MM.1S (cell line): Measurements from ENCODE around the gene BICC1.

ENCODE experiments used
- DNase-seq: peaks from one replicate; pipeline ENCODE4 v3.0.0-alpha.2; 2015
- H2AFZ ChIP-seq: fragments of 300-600 bp; sonication (generic); 2 replicates; pipeline ENCODE4 v1.6.0; 2016; ENCODE audit warnings: antibody characterized with exemption, low read length
- H3F3A ChIP-seq: fragments of 300-600 bp; sonication (generic); 2 replicates; pipeline ENCODE4 v1.6.1; 2016; ENCODE audit warnings: mild to moderate bottlenecking, antibody characterized with exemption, low read length, moderate library complexity, mixed read lengths; ENCODE audit not compliant: insufficient read depth
- H3K27ac ChIP-seq: fragments of 300-600 bp; sonication (generic); 2 replicates; pipeline ENCODE4 v1.5.1; 2016; ENCODE audit warnings: mild to moderate bottlenecking, low read length
- H3K27me3 ChIP-seq: fragments of 300-600 bp; sonication (generic); replicated peaks from 2 replicates; pipeline ENCODE4 v1.6.0; 2016; ENCODE audit warnings: low read length; ENCODE audit not compliant: insufficient read depth
- H3K36me3 ChIP-seq: fragments of 300-600 bp; sonication (generic); replicated peaks from 2 replicates; pipeline ENCODE4 v1.6.1; 2016; ENCODE audit warnings: mild to moderate bottlenecking, low read length, mixed read lengths; ENCODE audit not compliant: insufficient read depth
- H3K4me1 ChIP-seq: fragments of 300-600 bp; sonication (generic); 2 replicates; pipeline ENCODE4 v1.6.1; 2016; ENCODE audit warnings: low read length, mixed read lengths
- H3K4me2 ChIP-seq: fragments of 300-600 bp; sonication (generic); 2 replicates; pipeline ENCODE4 v1.6.0; 2016; ENCODE audit warnings: low read depth, low read length
- H3K4me3 ChIP-seq: fragments of 300-600 bp; sonication (generic); 2 replicates; pipeline ENCODE4 v1.5.1; 2016; ENCODE audit warnings: low read length, mixed read lengths
- H3K79me2 ChIP-seq: fragments of 300-600 bp; sonication (generic); 2 replicates; pipeline ENCODE4 v1.6.1; 2016; ENCODE audit warnings: mixed run types, low read length, mixed read lengths
- H3K9ac ChIP-seq: fragments of 300-600 bp; sonication (generic); 2 replicates; pipeline ENCODE4 v1.6.1; 2016; ENCODE audit warnings: low read length, mixed read lengths
- H3K9me2 ChIP-seq: fragments of 300-600 bp; sonication (generic); replicated peaks from 2 replicates; pipeline ENCODE4 v1.6.1; 2016; ENCODE audit warnings: mild to moderate bottlenecking, low read length, mixed read lengths; ENCODE audit not compliant: insufficient read depth
- H3K9me3 ChIP-seq: fragments of 300-600 bp; sonication (generic); replicated peaks from 2 replicates; pipeline ENCODE4 v1.6.1; 2016; ENCODE audit warnings: mild to moderate bottlenecking, low read length, mixed read lengths; ENCODE audit not compliant: insufficient read depth
- H4K20me1 ChIP-seq: fragments of 300-600 bp; sonication (generic); 2 replicates; pipeline ENCODE4 v1.6.1; 2016; ENCODE audit warnings: mild to moderate bottlenecking, low read length, moderate library complexity, mixed read lengths; ENCODE audit not compliant: insufficient read depth
- CTCF ChIP-seq: fragments of 300-600 bp; sonication (generic); IDR thresholded peaks from 2 replicates; pipeline ENCODE4 v1.5.1; 2016; ENCODE audit warnings: antibody characterized with exemption, low read length, mixed read lengths
- EZH2 ChIP-seq: fragments of 300-600 bp; sonication (generic); optimal IDR thresholded peaks from 2 replicates; pipeline ENCODE3; 2017; ENCODE audit warnings: low read depth, mild to moderate bottlenecking, antibody characterized with exemption, low read length, mixed read lengths
- EZH2phosphoT487 ChIP-seq: fragments of 300-600 bp; sonication (generic); IDR thresholded peaks from 2 replicates; pipeline ENCODE4 v1.6.1; 2018; ENCODE audit warnings: antibody characterized with exemption, low read length

The BICC1 gene

GRCh38 chr10:58724781-58725180 lies 212.1 kb downstream of the BICC1 start:
- Histone ChIP-seq H3K9me2 (no peaks in the 10 kb centered on the region), H3K9ac (no peak overlapping the region), H2AFZ (no peak overlapping the region), H3K4me1 (no peaks in the 10 kb centered on the region), H3K36me3 (no peaks in the 10 kb centered on the region), H3K9me3 (no peaks in the 10 kb centered on the region), H3K79me2 (no peaks in the 10 kb centered on the region), H3K4me2 (no peak overlapping the region), H3K4me3 (no peak overlapping the region), H3K27me3 (no peaks in the 10 kb centered on the region), H3F3A (no peaks in the 10 kb centered on the region), H4K20me1 (no peaks in the 10 kb centered on the region), H3K27ac (no peak overlapping the region)
- TF ChIP-seq EZH2phosphoT487 (no peak), EZH2 (no peak), CTCF (no peak)
- DNase-seq, result no peak

DNA sequence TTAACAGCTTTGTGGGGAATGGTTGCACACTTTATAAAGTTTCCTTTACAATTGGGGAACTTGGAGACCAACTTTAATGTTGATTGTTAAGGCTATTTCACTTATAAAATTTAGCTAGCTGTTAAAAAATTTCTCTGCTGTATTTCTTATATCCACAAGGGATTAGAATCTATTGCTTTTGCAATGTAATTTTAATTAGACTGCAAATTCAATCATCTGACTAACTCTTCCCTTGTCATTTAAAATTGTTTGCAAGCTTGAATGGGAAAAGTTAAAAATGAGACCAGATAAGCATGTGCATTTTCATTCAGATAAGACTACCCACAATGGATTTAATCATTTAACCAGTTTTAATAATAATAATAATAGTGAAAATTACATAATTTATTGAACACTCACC lies 213.2 kb downstream of the BICC1 start:
- no peaks in the 10 kb centered on the region for H3K36me3 ChIP-seq
- no peaks in the 10 kb centered on the region for H3K4me1 ChIP-seq
- no peak overlapping the region for H3K4me3 ChIP-seq
- no peaks in the 10 kb centered on the region for H4K20me1 ChIP-seq
- no peaks in the 10 kb centered on the region for H3K27me3 ChIP-seq
- H3K79me2 ChIP-seq, result no peaks in the 10 kb centered on the region
- DNase-seq, result no peak
- no peak overlapping the region for H3K9ac ChIP-seq
- H3K9me2 ChIP-seq, result no peaks in the 10 kb centered on the region
- no peaks in the 10 kb centered on the region for H3K9me3 ChIP-seq
- H3K27ac ChIP-seq, result no peak overlapping the region
- TF ChIP-seq EZH2 (no peak), CTCF (no peak), EZH2phosphoT487 (no peak)
- H3K4me2 ChIP-seq, result no peak overlapping the region
- H2AFZ ChIP-seq, result no peak overlapping the region
- no peaks in the 10 kb centered on the region for H3F3A ChIP-seq

GRCh38 chr10:58727633-58728032 lies 215.0 kb downstream of the BICC1 start:
- Histone ChIP-seq H3F3A (no peaks in the 10 kb centered on the region), H3K4me1 (no peaks in the 10 kb centered on the region), H3K36me3 (no peaks in the 10 kb centered on the region), H3K4me2 (no peak overlapping the region), H3K27ac (no peak overlapping the region), H3K9me3 (no peaks in the 10 kb centered on the region), H3K4me3 (no peak overlapping the region), H2AFZ (no peak overlapping the region), H3K9me2 (no peaks in the 10 kb centered on the region), H3K9ac (no peak overlapping the region), H4K20me1 (no peaks in the 10 kb centered on the region), H3K79me2 (no peaks in the 10 kb centered on the region), H3K27me3 (no peaks in the 10 kb centered on the region)
- DNase-seq, result no peak
- TF ChIP-seq EZH2 (no peak), EZH2phosphoT487 (no peak), CTCF (no peak)
